ENCODE data around the gene PAAF1. TPM values are rescaled to one million over a fixed set of nuclear protein-coding genes. Genes with fewer than 3 reads are reported as not detected.

The PAAF1 gene
- total and polyA plus RNA-seq, 2 of the 13 experiments (the other 11 are each of a cell fraction or from before 2014, with no cell fraction given) = 13.5 to 28.8 TPM

DNA sequence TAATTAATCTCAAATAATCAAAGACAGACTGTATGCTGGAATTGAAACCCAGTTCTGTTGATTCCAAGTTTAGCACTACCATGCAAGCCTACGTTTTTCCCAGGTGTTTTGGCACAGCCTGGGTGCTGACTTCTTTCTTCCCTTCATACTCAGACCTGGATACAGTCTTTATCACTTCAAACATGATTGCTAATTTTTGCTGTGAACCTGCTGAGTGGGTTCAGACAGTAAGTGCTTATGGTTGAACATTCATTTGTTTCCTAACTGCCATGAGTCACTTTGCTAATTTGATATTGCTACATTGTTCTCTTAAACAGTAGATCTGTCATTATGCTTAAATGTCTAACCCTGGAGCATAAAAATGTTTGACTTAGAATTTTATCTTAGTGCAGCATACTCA lies 12.2 kb downstream of the PAAF1 start:
- FAIRE-seq (no peak), DNase-seq (ENCODE audit: low spot score) (no peak), ATAC-seq (no peak)
- CTCF ChIA-PET (ENCODE audit: low intra/inter-chr PET ratio, low total read pairs) = no interaction called here
- Histone ChIP-seq H3K4me2 (ENCODE audit: low read depth, low read length) (no peak overlapping the region), H3K4me1 (ENCODE audit: insufficient read depth, low read length) (no peaks in the 10 kb centered on the region), H3K27me3 (ENCODE audit: control insufficient read depth in 1 of 2, insufficient read depth in 2 of 2, low read length in 2 of 2) (no peaks in the 10 kb centered on the region), H3K79me2 (ENCODE audit: insufficient read depth, low read length) (no peaks in the 10 kb centered on the region), H3K27ac (ENCODE audit: extremely low read length, insufficient read depth, low read length) (no peak overlapping the region), H3K4me3 (replicated peaks in 1 of 3; ENCODE audit: insufficient read depth in 1 of 3, low read depth in 2 of 3, low read length in 3 of 3) (no peak overlapping the region), H4K20me1 (ENCODE audit: insufficient read depth, low read length) (no peaks in the 10 kb centered on the region), H3K9me3 (ENCODE audit: low read length) (no peaks in the 10 kb centered on the region), H3K9ac (ENCODE audit: insufficient read depth, low read depth, low read length) (no peak overlapping the region), H3K36me3 (replicated peaks in 1 of 2; ENCODE audit: control insufficient read depth in 1 of 2, insufficient read depth in 2 of 2, low read length in 2 of 2) (peaks cover 7 to 25% of the 10 kb centered on the region in 2 experiments), H2AFZ (ENCODE audit: low read length) (no peak overlapping the region)
- 84% methylated on average over 1 of the region's 1 CpG for WGBS (ENCODE audit: low lambda C conversion rate)
- intact Hi-C loops (cut with micrococcal nuclease; ENCODE audit: unreplicated experiment) (no loop called here), in situ Hi-C loops (cut with HindIII; ENCODE audit: extremely low pct_ligation_motif_present, low pct_unique_long_range_greater_than_20kb) (no loop called here)
- TF ChIP-seq SSRP1 (CRISPR knock-in tag; IDR thresholded peaks at IDR 0.05) (no peak), SRSF9 (IDR thresholded peaks at IDR 0.05; ENCODE audit: borderline replicate concordance, insufficient read depth, low read depth, low read length, poor library complexity, severe bottlenecking) (no peak), MBD4 (IDR thresholded peaks at IDR 0.05; ENCODE audit: borderline replicate concordance, low read length) (no peak), SP4 (CRISPR knock-in tag; IDR thresholded peaks at IDR 0.05) (no peak), NCOR1 (IDR thresholded peaks at IDR 0.05; ENCODE audit: borderline replicate concordance, low read length) (no peak), RFX1 (IDR thresholded peaks at IDR 0.05) (no peak), NFE2L2 (IDR thresholded peaks at IDR 0.05; ENCODE audit: low read length) (no peak), ZBTB38 (CRISPR knock-in tag; IDR thresholded peaks at IDR 0.05) (no peak), ZNF484 (CRISPR knock-in tag; IDR thresholded peaks at IDR 0.05; ENCODE audit: borderline replicate concordance, low read depth) (no peak), ZNF33B (CRISPR knock-in tag; IDR thresholded peaks at IDR 0.05) (no peak), ZNF333 (CRISPR knock-in tag; IDR thresholded peaks at IDR 0.05; ENCODE audit: borderline replicate concordance) (no peak), AGO2 (optimal IDR thresholded peaks at IDR 0.05; ENCODE audit: low read depth, low read length) (no peak), ZSCAN31 (CRISPR knock-in tag; IDR thresholded peaks at IDR 0.05; ENCODE audit: low read depth) (no peak), BRD4 (CRISPR knock-in tag; IDR thresholded peaks at IDR 0.05) (no peak), ZNF510 (CRISPR knock-in tag; IDR thresholded peaks at IDR 0.05; ENCODE audit: low read depth) (no peak), JARID2 (CRISPR knock-in tag; IDR thresholded peaks at IDR 0.05; ENCODE audit: insufficient replicate concordance) (no peak), TBL1XR1 (IDR thresholded peaks at IDR 0.05; ENCODE audit: borderline replicate concordance, low read length, partially characterized antibody) (no peak)
- TF ChIP-seq, protein P1, sequence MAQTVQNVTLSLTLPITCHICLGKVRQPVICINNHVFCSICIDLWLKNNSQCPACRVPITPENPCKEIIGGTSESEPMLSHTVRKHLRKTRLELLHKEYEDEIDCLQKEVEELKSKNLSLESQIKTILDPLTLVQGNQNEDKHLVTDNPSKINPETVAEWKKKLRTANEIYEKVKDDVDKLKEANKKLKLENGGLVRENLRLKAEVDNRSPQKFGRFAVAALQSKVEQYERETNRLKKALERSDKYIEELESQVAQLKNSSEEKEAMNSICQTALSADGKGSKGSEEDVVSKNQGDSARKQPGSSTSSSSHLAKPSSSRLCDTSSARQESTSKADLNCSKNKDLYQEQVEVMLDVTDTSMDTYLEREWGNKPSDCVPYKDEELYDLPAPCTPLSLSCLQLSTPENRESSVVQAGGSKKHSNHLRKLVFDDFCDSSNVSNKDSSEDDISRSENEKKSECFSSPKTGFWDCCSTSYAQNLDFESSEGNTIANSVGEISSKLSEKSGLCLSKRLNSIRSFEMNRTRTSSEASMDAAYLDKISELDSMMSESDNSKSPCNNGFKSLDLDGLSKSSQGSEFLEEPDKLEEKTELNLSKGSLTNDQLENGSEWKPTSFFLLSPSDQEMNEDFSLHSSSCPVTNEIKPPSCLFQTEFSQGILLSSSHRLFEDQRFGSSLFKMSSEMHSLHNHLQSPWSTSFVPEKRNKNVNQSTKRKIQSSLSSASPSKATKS (CRISPR knock-in tag; IDR thresholded peaks at IDR 0.05) = no peak
- TF ChIP-seq, protein P2, sequence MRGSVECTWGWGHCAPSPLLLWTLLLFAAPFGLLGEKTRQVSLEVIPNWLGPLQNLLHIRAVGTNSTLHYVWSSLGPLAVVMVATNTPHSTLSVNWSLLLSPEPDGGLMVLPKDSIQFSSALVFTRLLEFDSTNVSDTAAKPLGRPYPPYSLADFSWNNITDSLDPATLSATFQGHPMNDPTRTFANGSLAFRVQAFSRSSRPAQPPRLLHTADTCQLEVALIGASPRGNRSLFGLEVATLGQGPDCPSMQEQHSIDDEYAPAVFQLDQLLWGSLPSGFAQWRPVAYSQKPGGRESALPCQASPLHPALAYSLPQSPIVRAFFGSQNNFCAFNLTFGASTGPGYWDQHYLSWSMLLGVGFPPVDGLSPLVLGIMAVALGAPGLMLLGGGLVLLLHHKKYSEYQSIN (CRISPR knock-in tag; IDR thresholded peaks at IDR 0.05; ENCODE audit: borderline replicate concordance) = no peak
- TF ChIP-seq, protein P3, sequence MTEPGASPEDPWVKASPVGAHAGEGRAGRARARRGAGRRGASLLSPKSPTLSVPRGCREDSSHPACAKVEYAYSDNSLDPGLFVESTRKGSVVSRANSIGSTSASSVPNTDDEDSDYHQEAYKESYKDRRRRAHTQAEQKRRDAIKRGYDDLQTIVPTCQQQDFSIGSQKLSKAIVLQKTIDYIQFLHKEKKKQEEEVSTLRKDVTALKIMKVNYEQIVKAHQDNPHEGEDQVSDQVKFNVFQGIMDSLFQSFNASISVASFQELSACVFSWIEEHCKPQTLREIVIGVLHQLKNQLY (CRISPR knock-in tag; IDR thresholded peaks at IDR 0.05) = no peak
- no TSS peak for BruUV-seq (replicated peaks)
- POLR2A ChIA-PET = no interaction called here
